GM21529 (cell line): ENCODE measurements around the gene MOK.

ENCODE experiments used
- ATAC-seq: cut with Tn5 transposase; IDR thresholded peaks from one replicate; pipeline ENCODE4 v1.9.1; 2021; ENCODE audit not compliant: unreplicated experiment

Gene MOK

DNA sequence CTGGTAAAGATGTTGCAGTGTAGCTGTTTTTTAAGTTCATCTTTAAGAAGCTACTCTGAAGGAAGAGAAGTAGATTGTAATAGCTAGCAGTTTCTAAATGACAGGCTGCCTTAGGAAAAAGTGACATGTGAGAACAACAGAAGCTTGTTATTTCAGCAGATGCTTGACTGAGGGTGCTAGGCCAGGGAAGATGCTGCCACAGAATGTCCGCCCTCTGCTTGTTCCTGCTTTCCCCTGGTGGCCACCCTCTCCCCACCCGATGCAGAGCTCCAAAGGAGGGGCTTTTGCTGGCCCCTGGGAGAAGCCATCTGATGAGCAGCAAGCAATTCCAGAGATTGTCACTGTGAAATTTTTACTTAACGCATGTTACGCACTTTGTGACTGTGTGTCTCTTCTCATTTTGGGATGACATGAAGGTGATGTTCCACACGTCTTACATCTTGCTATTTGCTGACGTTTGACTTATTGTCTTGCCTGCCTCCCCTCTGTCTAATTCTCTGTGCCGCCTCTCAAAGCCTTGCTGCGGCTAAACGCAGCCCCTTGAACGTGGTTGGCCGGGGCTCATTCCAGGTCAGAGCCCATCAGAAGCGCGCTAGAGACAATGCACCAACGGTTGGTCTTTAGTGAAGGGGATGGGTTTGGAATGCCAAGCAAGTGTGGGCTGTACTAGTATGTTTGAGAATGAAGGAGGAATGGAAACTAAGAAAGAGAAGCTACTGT, 120.5 kb downstream of the MOK start:
- no peak for ATAC-seq

DNA sequence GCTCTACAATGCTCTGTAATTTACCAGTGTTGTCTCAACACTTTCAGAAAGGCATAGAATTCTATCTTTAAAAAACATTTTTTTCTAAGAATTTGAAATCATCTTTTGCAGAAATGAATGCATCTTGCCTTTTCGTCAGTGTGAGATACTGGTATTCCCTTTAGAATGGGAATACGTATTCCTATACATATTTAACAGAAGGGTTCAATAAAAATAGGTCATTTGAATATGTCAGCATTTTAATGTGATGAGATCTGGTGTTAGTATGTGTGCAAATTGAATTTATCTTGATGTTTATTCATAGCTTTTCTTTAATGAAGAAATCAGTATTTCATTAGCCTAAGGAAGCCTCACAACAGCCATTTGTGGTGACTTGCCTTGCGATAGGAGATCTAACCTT, 121.1 kb downstream of the MOK start:
- ATAC-seq, result no peak

DNA sequence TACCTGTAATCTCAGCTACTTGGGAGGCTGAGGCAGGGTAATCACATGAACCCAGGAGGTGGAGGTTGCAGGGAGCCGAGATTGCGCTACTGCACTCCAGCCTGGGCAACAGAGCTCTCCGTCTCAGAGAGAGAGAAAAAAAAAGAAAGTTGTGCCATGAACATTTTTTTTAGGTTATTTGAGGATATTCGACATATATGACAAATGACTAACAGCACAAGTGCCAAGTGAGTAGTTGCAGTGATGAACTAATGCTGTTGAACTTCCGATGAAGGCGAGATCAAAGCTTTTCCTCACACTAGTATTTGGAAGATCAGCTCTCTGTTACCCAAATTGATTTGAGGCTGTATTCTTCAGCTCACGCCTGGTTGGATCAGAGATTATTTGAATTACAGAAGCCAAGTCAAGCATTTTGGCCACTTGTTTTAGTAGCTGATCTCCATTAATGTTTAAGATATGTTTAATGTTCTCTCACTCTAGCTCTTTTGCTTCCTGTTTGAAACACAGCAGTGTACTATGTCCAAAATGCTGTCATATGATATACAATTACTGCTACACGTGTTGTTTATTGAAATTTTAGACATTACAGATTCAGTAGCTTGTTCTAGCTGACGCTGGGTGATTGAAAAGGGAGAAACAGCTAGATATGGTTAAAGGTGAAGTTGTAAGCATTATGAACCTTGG, 121.9 kb downstream of the MOK start:
- ATAC-seq, result no peak

DNA sequence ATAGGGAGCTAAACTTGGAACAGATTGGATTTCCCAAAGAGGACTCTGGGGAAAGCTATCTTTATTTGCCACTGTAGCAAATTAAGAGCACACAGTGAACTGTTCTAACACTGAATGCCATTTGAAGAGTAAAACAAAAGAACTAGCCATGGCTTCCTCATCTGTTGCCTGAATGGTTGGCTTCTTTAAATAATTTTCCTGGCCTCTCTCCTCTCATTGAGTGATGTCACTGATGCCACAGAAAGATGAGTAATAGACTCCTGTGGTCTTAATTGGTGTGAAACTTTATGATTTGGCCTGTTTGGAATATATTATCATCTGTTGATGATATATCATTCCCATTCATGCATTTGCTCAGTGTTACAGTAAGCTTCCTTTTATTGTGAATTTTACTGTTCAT, 122.8 kb downstream of the MOK start:
- no peak for ATAC-seq

DNA sequence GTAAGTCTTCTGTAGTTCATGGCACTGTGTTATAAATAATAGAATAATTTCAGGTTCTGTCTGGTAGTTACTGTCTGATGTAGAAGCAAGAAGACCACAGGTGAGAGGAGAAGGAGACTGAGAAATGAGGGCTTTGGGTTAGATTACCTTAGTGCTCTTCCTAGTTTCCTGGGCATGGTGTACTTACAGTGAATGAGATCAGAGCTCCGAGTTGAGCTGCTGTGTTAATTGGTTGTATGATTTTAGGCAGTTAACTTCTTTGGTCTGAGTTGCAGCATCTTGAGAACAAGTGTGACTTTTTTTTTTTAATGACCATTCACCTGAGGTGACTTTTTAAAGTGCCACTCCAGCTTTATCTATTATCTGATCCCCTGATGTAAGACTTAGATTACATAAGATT, 123.8 kb downstream of the MOK start:
- no peak for ATAC-seq

DNA sequence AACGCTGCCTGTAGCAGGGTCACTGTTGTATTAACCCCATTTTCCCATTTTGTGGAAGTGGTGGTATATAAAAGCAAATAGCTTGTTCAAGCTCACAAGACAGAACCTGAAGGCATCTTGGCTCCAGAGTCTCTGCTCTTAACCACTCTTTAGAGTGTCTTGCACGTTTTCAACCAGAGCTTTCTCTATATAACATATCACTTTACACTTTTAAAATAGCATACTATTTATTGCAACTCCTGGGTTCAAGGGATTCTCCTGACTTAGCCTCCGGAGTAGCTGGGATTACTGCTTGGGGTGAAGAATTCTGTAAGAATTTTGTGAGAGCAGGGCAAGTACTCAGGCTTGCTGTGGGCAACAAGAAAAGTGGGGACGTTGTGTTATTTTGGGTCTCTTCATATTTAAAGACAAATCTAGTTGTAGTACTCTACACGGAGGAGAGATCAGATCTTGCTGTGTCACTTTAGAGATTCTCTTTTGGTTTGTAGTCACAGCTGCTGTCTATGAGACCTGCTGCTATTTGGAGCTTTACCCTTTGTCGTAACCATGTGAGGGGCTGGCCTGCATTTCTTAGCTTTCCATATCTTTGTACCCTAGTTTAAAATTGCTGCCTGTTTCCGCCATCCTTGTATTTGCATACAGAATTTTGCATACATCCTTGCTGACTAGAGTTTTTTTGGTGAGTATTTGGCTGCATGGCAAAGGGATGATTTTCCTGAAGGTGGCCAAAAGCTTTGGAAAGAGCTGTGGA, 124.5 kb downstream of the MOK start:
- ATAC-seq, result no peak
